CD14-positive monocyte (primary cell): Measurements from ENCODE around the gene TBX2. TPM values are rescaled to one million over a fixed set of nuclear protein-coding genes. Genes with fewer than 3 reads are reported as not detected.
"Not testable (repeated sequence)": the region's sequence is repeated elsewhere in the genome, so short reads cannot be mapped to it uniquely, and the experiment has no call there.

ENCODE experiments used
- DNase-seq, 3 donors: peaks; one replicate each; pipeline ENCODE4 v3.0.0-alpha.2; 2011 to 2022
- H2AFZ ChIP-seq: 2 replicates; pipeline ENCODE4 v1.6.0; 2012; ENCODE audit warnings: mild to moderate bottlenecking, low read depth, low read length, inconsistent platforms; ENCODE audit not compliant: insufficient read depth, poor library complexity, severe bottlenecking
- H3K27ac ChIP-seq, 2 donors: 1 replicate in 1 of 2; 2 replicates in 1 of 2; pipeline ENCODE4 v1.5.1; 2012 to 2013; ENCODE audit warnings: low read length in 2 of 2, control low read depth in 1 of 2, inconsistent platforms in 1 of 2, low read depth in 1 of 2, mild to moderate bottlenecking in 1 of 2
- H3K27me3 ChIP-seq, 2 donors: one replicate each; pipeline versions ENCODE4 v1.6.0 to v1.6.1; 2011 to 2013; ENCODE audit warnings: low read length in 2 of 2; ENCODE audit not compliant: control insufficient read depth in 2 of 2, insufficient read depth in 2 of 2
- H3K36me3 ChIP-seq, 2 donors: replicated peaks in 1 of 2; 1 replicate in 1 of 2; 2 replicates in 1 of 2; pipeline versions ENCODE4 v1.5.1 to v1.6.1; 2012 to 2013; ENCODE audit warnings: low read length in 2 of 2, control low read depth in 1 of 2, inconsistent platforms in 1 of 2, mild to moderate bottlenecking in 1 of 2; ENCODE audit not compliant: insufficient read depth in 2 of 2, control insufficient read depth in 1 of 2
- H3K4me1 ChIP-seq, 2 donors: 1 replicate in 1 of 2; 2 replicates in 1 of 2; pipeline versions ENCODE4 v1.5.1 to v1.6.1; 2012 to 2013; ENCODE audit warnings: low read length in 2 of 2, control low read depth in 1 of 2, inconsistent platforms in 1 of 2, mild to moderate bottlenecking in 1 of 2, moderate library complexity in 1 of 2; ENCODE audit not compliant: insufficient read depth in 2 of 2, control insufficient read depth in 1 of 2
- H3K4me2 ChIP-seq: replicated peaks from 2 replicates; pipeline ENCODE3; 2012; ENCODE audit warnings: low read length, moderate library complexity, mild to moderate bottlenecking; ENCODE audit not compliant: poor library complexity, severe bottlenecking; ENCODE audit errors: extremely low read depth
- H3K4me3 ChIP-seq, 3 experiments: fragments of 200-600 bp in 1 of 3; sonication (generic) in 1 of 3; replicated peaks in 1 of 3; 1 replicate in 2 of 3; 2 replicates in 1 of 3; pipeline ENCODE4 v1.5.1; 2011 to 2013; ENCODE audit warnings: low read length in 3 of 3, mild to moderate bottlenecking in 3 of 3, control low read depth in 2 of 3, low read depth in 2 of 3, inconsistent platforms in 1 of 3, moderate library complexity in 1 of 3
- H3K79me2 ChIP-seq: 2 replicates; pipeline ENCODE4 v1.6.0; 2012; ENCODE audit warnings: mild to moderate bottlenecking, control low read depth, inconsistent platforms, low read length, moderate library complexity; ENCODE audit not compliant: insufficient read depth
- H3K9ac ChIP-seq: 2 replicates; pipeline ENCODE4 v1.6.0; 2017; ENCODE audit warnings: low read length, mild to moderate bottlenecking; ENCODE audit not compliant: insufficient read depth, poor library complexity, severe bottlenecking
- H3K9me3 ChIP-seq, 2 donors: replicated peaks in 1 of 2; 1 replicate in 1 of 2; 2 replicates in 1 of 2; pipeline versions ENCODE4 v1.5.1 to v1.6.1; 2012 to 2013; ENCODE audit warnings: low read length in 2 of 2, control low read depth in 1 of 2; ENCODE audit not compliant: control insufficient read depth in 1 of 2, insufficient read depth in 1 of 2
- H4K20me1 ChIP-seq: 2 replicates; pipeline ENCODE4 v1.6.0; 2012; ENCODE audit warnings: mild to moderate bottlenecking, low read length, control low read depth, moderate library complexity; ENCODE audit not compliant: insufficient read depth
- H3K27ac Mint-ChIP-seq, 7 donors: one replicate each; pipeline ENCODE4 v1.8.0; 2020; ENCODE audit warnings: mild to moderate bottlenecking in 7 of 7, mixed read lengths in 7 of 7, moderate library complexity in 6 of 7, inconsistent platforms in 2 of 7
- H3K27me3 Mint-ChIP-seq, 3 donors: one replicate each; pipeline ENCODE4 v1.8.0; 2021 to 2022; ENCODE audit warnings: low read depth in 3 of 3, mild to moderate bottlenecking in 3 of 3, mixed read lengths in 3 of 3, moderate library complexity in 3 of 3, inconsistent platforms in 1 of 3
- H3K36me3 Mint-ChIP-seq, 2 donors: one replicate each; pipeline ENCODE4 v1.8.0; 2020; ENCODE audit warnings: mixed read lengths in 2 of 2, inconsistent platforms in 1 of 2, mild to moderate bottlenecking in 1 of 2
- H3K4me1 Mint-ChIP-seq: one replicate; pipeline ENCODE4 v1.8.0; 2020; ENCODE audit warnings: mild to moderate bottlenecking, mixed read lengths
- H3K4me3 Mint-ChIP-seq, 2 donors: one replicate each; pipeline ENCODE4 v1.8.0; 2020; ENCODE audit warnings: mild to moderate bottlenecking in 2 of 2, mixed read lengths in 2 of 2, moderate library complexity in 1 of 2
- H3K9me3 Mint-ChIP-seq, 7 donors: one replicate each; pipeline ENCODE4 v1.8.0; 2020 to 2022; ENCODE audit warnings: mixed read lengths in 7 of 7, mild to moderate bottlenecking in 6 of 7, moderate library complexity in 6 of 7, inconsistent platforms in 2 of 7
- WGBS: methylation state at CpG from one replicate; pipeline ENCODE4 v1.1.5; 2013; ENCODE audit warnings: missing lambda C conversion rate; ENCODE audit not compliant: insufficient coverage; 5-methylcytosine and 5-hydroxymethylcytosine counted together
- intact Hi-C, 2 donors: fragments of 100-400 bp; cut with micrococcal nuclease; formaldehyde crosslinking; loops; one replicate each; pipeline versions ENCODE4 v1.15.0 to v1.15.1; 2023
- polyA plus RNA-seq, 3 donors: library from polyadenylated mRNA; depleted of rRNA in 1 of 3; unstranded in 2 of 3; stranded (reverse) in 1 of 3; fragments of 300-500 nt in 2 of 3; fragments of >200 nt in 1 of 3; fragmentation: Illumina TruSeq in 2 of 3; gene quantifications; 1 replicate in 2 of 3; 2 replicates in 1 of 3; pipeline ENCODE4 v1.2.3, GENCODE V29; 2012 to 2021
- TF ChIP-seq, protein P1 (sequence below): fragments of 200-600 bp; IDR thresholded peaks from one replicate; pipeline ENCODE4 v1.8.0; 2022; ENCODE audit warnings: antibody characterized with exemption, mild to moderate bottlenecking

Gene TBX2
- polyA plus RNA-seq, 3 donors, result 0.03 TPM; not detected in 2

- Histone ChIP-seq H3K79me2 (no peaks in the 10 kb centered on the region), H3K9me3 (no peaks in the 10 kb centered on the region), H3K36me3 (no peaks in the 10 kb centered on the region), H3K27me3 (peaks cover 8 to 28% of the 10 kb centered on the region in 2 donors), H3K4me3 (no peak overlapping the region), H2AFZ (no peak overlapping the region), H3K27ac (no peak overlapping the region), H3K4me2 (no peak overlapping the region), H3K4me1 (no peaks in the 10 kb centered on the region), H4K20me1 (no peaks in the 10 kb centered on the region), H3K9ac (no peak overlapping the region)
- Mint-ChIP-seq H3K4me1 (no peaks in the 10 kb centered on the region), H3K27me3 (peaks cover 23 to 43% (median 30%) of the 10 kb centered on the region in 3 donors), H3K4me3 (no peak overlapping the region), H3K9me3 (peaks cover 0 to 4% (median 0%) of the 10 kb centered on the region in 7 donors), H3K27ac (no peak overlapping the region), H3K36me3 (no peaks in the 10 kb centered on the region)
- intact Hi-C loops, result no loop called here
- no peak for DNase-seq
- WGBS, result 100% methylated on average over 1 of the region's 1 CpG
- TF ChIP-seq, protein P1, sequence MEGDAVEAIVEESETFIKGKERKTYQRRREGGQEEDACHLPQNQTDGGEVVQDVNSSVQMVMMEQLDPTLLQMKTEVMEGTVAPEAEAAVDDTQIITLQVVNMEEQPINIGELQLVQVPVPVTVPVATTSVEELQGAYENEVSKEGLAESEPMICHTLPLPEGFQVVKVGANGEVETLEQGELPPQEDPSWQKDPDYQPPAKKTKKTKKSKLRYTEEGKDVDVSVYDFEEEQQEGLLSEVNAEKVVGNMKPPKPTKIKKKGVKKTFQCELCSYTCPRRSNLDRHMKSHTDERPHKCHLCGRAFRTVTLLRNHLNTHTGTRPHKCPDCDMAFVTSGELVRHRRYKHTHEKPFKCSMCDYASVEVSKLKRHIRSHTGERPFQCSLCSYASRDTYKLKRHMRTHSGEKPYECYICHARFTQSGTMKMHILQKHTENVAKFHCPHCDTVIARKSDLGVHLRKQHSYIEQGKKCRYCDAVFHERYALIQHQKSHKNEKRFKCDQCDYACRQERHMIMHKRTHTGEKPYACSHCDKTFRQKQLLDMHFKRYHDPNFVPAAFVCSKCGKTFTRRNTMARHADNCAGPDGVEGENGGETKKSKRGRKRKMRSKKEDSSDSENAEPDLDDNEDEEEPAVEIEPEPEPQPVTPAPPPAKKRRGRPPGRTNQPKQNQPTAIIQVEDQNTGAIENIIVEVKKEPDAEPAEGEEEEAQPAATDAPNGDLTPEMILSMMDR, result no peak
Measured at GRCh38 chr17:61429274-61429673, 29.6 kb downstream of the TBX2 start.

- H3K36me3 Mint-ChIP-seq, H3K4me2 ChIP-seq, H3K79me2 ChIP-seq, H3K9me3 ChIP-seq, H3K27ac ChIP-seq, intact Hi-C loops, H3K9ac ChIP-seq, H3K4me3 ChIP-seq, H3K4me3 Mint-ChIP-seq, H2AFZ ChIP-seq, DNase-seq, H3K9me3 Mint-ChIP-seq, H3K27ac Mint-ChIP-seq, H4K20me1 ChIP-seq, H3K36me3 ChIP-seq, H3K4me1 ChIP-seq, H3K4me1 Mint-ChIP-seq: not testable (repeated sequence)
- peaks cover 12 to 29% of the 10 kb centered on the region in 2 donors for H3K27me3 ChIP-seq
- peaks cover 25 to 44% (median 35%) of the 10 kb centered on the region in 3 donors for H3K27me3 Mint-ChIP-seq
- WGBS, result 80% methylated on average over 2 of the region's 6 CpGs
Measured at GRCh38 chr17:61429831-61430230, 30.2 kb downstream of the TBX2 start.
